Measurements from ENCODE around the gene RFX8. TPM values are rescaled to one million over a fixed set of nuclear protein-coding genes. Genes with fewer than 3 reads are reported as not detected.

RFX8 gene
- total RNA-seq, 4 donors from 2014 or later: 0.91 TPM; not detected in 3

DNA sequence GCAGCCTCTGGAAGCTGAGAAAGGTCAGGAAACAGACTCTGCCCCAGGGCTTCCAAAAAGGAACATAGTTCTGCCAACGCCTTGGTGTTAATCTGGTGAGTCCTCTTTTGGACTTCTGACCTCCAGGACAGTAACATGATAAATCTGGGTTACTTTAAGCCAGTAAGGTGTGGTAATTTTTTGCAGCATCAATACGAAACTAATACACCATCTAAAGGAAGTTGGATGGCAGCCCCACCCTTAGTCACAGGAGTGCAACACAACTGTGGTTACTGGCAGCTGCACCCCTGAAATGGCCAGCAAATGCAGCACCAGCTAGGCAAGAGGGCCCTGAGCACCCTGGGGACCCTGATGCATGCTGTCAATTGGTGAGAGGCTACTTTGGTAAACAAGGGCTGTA lies 113.4 kb downstream of the RFX8 start:
- Histone ChIP-seq H3K27me3 (no peaks in the 10 kb centered on the region), H3K27ac (replicated peaks in 1 of 4) (no peak overlapping the region), H3K4me1 (no peaks in the 10 kb centered on the region), H3K4me3 (no peak overlapping the region), H3K36me3 (no peaks in the 10 kb centered on the region), H3K9me3 (no peaks in the 10 kb centered on the region)
- 83% methylated on average over 1 of the region's 2 CpGs for WGBS
- TF ChIP-seq CTCF (IDR thresholded peaks at IDR 0.05) (no peak), EP300 (IDR thresholded peaks at IDR 0.05) (no peak), POLR2A (IDR thresholded peaks at IDR 0.05; ENCODE audit: low read depth) (no peak), POLR2AphosphoS5 (IDR thresholded peaks at IDR 0.05) (no peak)
- no peak for DNase-seq (ENCODE audit: extremely low spot score)
- intact Hi-C loops (cut with DNase I): no loop called here

DNA sequence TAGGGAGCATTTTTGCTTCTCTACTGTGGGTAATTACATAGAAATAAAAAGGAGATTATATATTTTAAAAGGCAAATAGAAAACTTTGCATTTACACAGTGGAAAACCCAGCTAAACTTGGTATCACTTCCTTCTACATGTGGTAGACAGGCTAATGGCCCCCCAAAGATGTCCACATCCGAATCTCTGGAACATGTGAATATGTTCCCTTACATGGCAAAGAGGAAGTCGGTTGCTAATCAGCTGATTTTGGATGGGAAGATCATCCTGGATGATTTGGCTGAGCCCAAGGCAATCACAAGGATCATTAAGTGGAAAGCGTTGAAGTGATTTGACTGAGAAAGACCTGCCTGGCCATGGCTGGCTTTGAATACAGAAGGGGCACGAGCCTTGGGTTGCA lies 113.8 kb downstream of the RFX8 start:
- Histone ChIP-seq H3K9me3 (no peaks in the 10 kb centered on the region), H3K27ac (replicated peaks in 1 of 4) (no peak overlapping the region)
- 78% methylated on average over 4 of the region's 4 CpGs for WGBS

GRCh38 chr2:101360232-101360631 lies 114.7 kb downstream of the RFX8 start:
- no peaks in the 10 kb centered on the region for H3K9me3 ChIP-seq
- H3K4me1 ChIP-seq: no peaks in the 10 kb centered on the region
- intact Hi-C loops (cut with DNase I): no loop called here
- no peak overlapping the region for H3K27ac ChIP-seq (replicated peaks in 1 of 4)
- no peak overlapping the region for H3K4me3 ChIP-seq
- no peak for DNase-seq (ENCODE audit: extremely low spot score)
- TF ChIP-seq POLR2AphosphoS5 (IDR thresholded peaks at IDR 0.05) (no peak), POLR2A (IDR thresholded peaks at IDR 0.05; ENCODE audit: low read depth) (no peak), EP300 (IDR thresholded peaks at IDR 0.05) (no peak), CTCF (IDR thresholded peaks at IDR 0.05) (no peak)
- 94% methylated on average over 3 of the region's 4 CpGs for WGBS
- H3K27me3 ChIP-seq: no peaks in the 10 kb centered on the region
- no peaks in the 10 kb centered on the region for H3K36me3 ChIP-seq

More for the DNA sequence above, 113.8 kb downstream of the RFX8 start:
- intact Hi-C loops (cut with DNase I): no loop called here
- no peak overlapping the region for H3K4me3 ChIP-seq
- H3K36me3 ChIP-seq: no peaks in the 10 kb centered on the region
- no peaks in the 10 kb centered on the region for H3K27me3 ChIP-seq
- TF ChIP-seq CTCF (IDR thresholded peaks at IDR 0.05) (no peak), POLR2A (IDR thresholded peaks at IDR 0.05; ENCODE audit: low read depth) (no peak), EP300 (IDR thresholded peaks at IDR 0.05) (no peak), POLR2AphosphoS5 (IDR thresholded peaks at IDR 0.05) (no peak)
- DNase-seq (ENCODE audit: extremely low spot score): no peak
- no peaks in the 10 kb centered on the region for H3K4me1 ChIP-seq

GRCh38 chr2:101359410-101359954 lies 115.4 kb downstream of the RFX8 start:
- H3K27ac ChIP-seq (replicated peaks in 1 of 4): no peak overlapping the region
- DNase-seq (ENCODE audit: extremely low spot score): no peak
- H3K4me3 ChIP-seq: no peak overlapping the region
- H3K36me3 ChIP-seq: no peaks in the 10 kb centered on the region
- TF ChIP-seq POLR2A (IDR thresholded peaks at IDR 0.05; ENCODE audit: low read depth) (no peak), EP300 (IDR thresholded peaks at IDR 0.05) (no peak), CTCF (IDR thresholded peaks at IDR 0.05) (no peak), POLR2AphosphoS5 (IDR thresholded peaks at IDR 0.05) (no peak)
- intact Hi-C loops (cut with DNase I): no loop called here
- no peaks in the 10 kb centered on the region for H3K4me1 ChIP-seq
- WGBS: 91% methylated on average over 7 of the region's 7 CpGs
- no peaks in the 10 kb centered on the region for H3K27me3 ChIP-seq
- no peaks in the 10 kb centered on the region for H3K9me3 ChIP-seq

DNA sequence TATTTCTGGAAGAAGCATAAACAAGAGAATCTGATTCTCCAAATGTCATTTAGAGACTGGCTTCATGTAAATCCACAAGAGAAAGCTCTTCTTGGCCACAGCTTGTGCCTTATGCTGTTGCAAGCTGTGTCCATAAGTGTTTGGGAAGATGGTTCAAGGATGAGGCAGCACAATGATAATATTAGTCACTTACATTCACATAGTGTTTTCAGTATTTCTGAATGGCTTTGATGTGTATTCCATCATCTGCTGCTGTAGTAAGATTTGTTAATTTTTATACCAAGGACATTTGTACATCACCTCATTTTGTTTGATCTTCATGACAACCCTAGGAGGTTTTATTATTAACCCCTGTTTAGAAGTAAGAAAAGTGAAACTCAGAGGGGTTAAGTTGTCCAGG lies 117.5 kb downstream of the RFX8 start:
- Histone ChIP-seq H3K27ac (replicated peaks in 1 of 4) (no peak overlapping the region), H3K4me1 (no peaks in the 10 kb centered on the region), H3K36me3 (no peaks in the 10 kb centered on the region), H3K4me3 (no peak overlapping the region), H3K27me3 (no peaks in the 10 kb centered on the region), H3K9me3 (no peaks in the 10 kb centered on the region)
- no peak for TF ChIP-seq POLR2AphosphoS5 (IDR thresholded peaks at IDR 0.05)
- no peak for TF ChIP-seq POLR2A (IDR thresholded peaks at IDR 0.05; ENCODE audit: low read depth)
- no peak for TF ChIP-seq EP300 (IDR thresholded peaks at IDR 0.05)
- TF ChIP-seq CTCF (IDR thresholded peaks at IDR 0.05): no peak
- no peak for DNase-seq (ENCODE audit: extremely low spot score)
- intact Hi-C loops (cut with DNase I): no loop called here

Measured in esophagus muscularis mucosa (tissue), 4 donors.